GM10266 (cell line): ENCODE data around the gene PIK3R1.

Source experiments
- DNase-seq: peaks from one replicate; pipeline ENCODE4 v3.0.0; 2012; ENCODE audit errors: extremely low spot score
- CTCF ChIP-seq: IDR thresholded peaks from 2 replicates; pipeline ENCODE4 v1.5.1; 2012; ENCODE audit warnings: mild to moderate bottlenecking, low read depth; ENCODE audit not compliant: control insufficient read depth, insufficient read depth; ENCODE audit errors: missing control alignments

Gene PIK3R1

GRCh38 chr5:68252673-68253623 lies 37.4 kb downstream of the PIK3R1 start:
- DNase-seq, result peak; percentile 51
- peak; percentile 75 for TF ChIP-seq CTCF

- DNase-seq, result no peak
- no peak for TF ChIP-seq CTCF
Observed at GRCh38 chr5:68253624-68254585, 38.3 kb downstream of the PIK3R1 start.

- DNase-seq, result no peak
- TF ChIP-seq CTCF, result no peak
Observed at GRCh38 chr5:68254810-68255209, 39.3 kb downstream of the PIK3R1 start.

DNA sequence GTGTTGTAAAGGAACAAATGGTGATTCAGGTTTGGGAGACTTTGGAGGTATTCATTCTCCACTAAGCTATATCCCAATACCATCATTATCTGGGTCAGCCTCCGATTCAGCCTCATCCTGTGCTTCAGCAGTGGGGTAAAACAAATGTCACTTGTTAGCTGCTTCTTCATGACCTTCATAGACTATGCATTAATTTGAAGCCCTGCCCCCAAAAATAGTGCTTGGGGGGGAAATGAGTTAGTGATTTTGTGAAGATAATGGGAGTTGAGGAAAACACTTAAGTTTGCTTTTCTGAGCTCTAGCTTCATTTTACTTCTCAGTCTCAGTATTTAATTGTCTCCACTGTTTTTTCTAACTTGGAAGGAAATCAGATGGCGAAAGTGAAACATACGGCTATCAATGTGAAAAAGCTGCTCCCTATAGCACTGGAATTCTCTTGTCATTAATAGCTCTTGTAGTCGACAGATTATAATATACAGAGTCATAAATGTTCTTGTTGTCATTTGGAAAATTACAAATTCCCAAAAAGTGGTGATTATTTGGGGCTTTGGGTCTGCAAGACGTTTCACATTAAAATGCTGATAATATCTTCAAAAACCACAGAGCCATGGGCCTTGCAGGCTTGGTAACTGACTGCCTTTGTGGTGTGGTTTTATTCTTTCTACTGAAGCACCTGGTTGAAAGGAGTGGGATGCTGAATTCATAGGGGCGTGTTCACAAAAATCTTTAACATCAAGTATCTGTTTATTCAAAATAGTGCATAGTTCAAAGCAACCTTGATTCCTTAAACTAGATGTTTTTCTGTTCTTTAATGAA lies 40.0 kb downstream of the PIK3R1 start:
- no peak for DNase-seq
- TF ChIP-seq CTCF, result no peak

DNA sequence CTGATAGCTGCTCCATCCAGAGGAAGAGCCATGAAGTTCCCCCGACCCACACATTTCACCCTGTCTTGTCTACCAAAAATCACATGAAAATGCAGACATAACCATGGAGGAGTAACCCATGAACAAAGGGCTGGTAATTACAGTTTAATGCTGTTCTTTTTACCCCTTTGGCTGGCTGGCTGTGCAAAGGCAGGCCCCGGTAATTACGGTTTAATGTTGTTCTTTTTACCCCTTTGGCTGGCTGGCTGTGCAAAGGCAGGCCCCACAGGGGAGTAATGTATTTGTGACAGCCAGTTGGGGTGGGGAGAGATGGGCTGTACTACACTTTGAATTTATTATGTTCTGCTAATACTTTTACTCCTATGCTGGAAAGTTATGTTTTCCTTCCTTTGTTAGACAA lies 41.7 kb downstream of the PIK3R1 start:
- no peak for DNase-seq
- no peak for TF ChIP-seq CTCF

DNA sequence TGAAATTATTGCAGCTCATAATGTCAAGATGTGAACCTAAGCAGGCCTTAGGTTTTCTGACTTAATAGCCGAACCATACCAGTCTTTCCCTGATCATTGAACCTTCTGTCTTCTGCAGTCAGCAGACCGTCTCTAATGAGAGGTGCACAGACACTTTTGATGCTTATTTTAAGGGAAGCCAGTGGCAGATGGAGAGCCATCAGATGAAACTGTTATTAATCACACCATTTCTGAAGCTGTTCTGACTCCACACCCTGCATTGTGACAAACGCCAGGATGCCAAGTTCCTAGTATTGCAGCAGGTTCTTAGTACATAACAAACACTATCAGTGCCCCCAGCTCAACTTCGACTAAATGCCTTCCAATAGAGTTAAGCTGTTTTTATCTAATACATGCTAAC lies 43.0 kb downstream of the PIK3R1 start:
- no peak for TF ChIP-seq CTCF
- no peak for DNase-seq
